22Rv1 (cell line): ENCODE data around the gene ANO3.

Source experiments
- CTCF ChIP-seq: fragments of 450-650 bp; IDR thresholded peaks from 2 replicates; pipeline ENCODE4 v1.5.1; 2017; ENCODE audit warnings: mild to moderate bottlenecking
- ZFX ChIP-seq: fragments of 450-650 bp; IDR thresholded peaks from 2 replicates; pipeline ENCODE4 v1.6.1; 2017; ENCODE audit warnings: antibody characterized with exemption, borderline replicate concordance

- TF ChIP-seq CTCF (no peak), ZFX (no peak)
These were observed 364.4 kb downstream of the ANO3 start for GRCh38 chr11:26696330-26696729.
